ENCODE data around the gene DPYSL3. TPM values are rescaled to one million over a fixed set of nuclear protein-coding genes. Genes with fewer than 3 reads are reported as not detected.
"Not testable (repeated sequence)": the region's sequence is repeated elsewhere in the genome, so short reads cannot be mapped to it uniquely, and the experiment has no call there.

DPYSL3 gene
- total RNA-seq, 1 donor from 2014 or later = 414 TPM

- H3K27me3 ChIP-seq = no peaks in the 10 kb centered on the region
- DNase-seq (ENCODE audit: low spot score) = no peak
- no peaks in the 10 kb centered on the region for H4K20me1 ChIP-seq (ENCODE audit: low read depth)
- no peaks in the 10 kb centered on the region for H3K36me3 ChIP-seq
- peaks cover 25% of the 10 kb centered on the region for H3F3A ChIP-seq (ENCODE audit: low read depth)
- H3K4me3 ChIP-seq = no peak overlapping the region
- peaks cover 5% of the 10 kb centered on the region for H3K27me3 Mint-ChIP-seq (ENCODE audit: insufficient read depth, low read depth)
- H3K4me3 Mint-ChIP-seq = no peak overlapping the region
- no peak for TF ChIP-seq EZH2 (IDR thresholded peaks at IDR 0.05)
- TF ChIP-seq EZH2phosphoT487 (IDR thresholded peaks at IDR 0.05) = no peak
- TF ChIP-seq CTCF (IDR thresholded peaks at IDR 0.05) = no peak
- peaks cover 3% of the 10 kb centered on the region for H3K9me3 Mint-ChIP-seq
- no peak overlapping the region for H2AFZ ChIP-seq (replicated peaks)
- no peak overlapping the region for H3K4me2 ChIP-seq
- peaks cover 39% of the 10 kb centered on the region for H3K4me1 ChIP-seq
- peaks cover 32% of the 10 kb centered on the region for H3K79me2 ChIP-seq (ENCODE audit: low read depth)
- no peaks in the 10 kb centered on the region for H3K9me3 ChIP-seq (ENCODE audit: low read depth)
- H3K27ac ChIP-seq = no peak overlapping the region
- H3K4me1 Mint-ChIP-seq = peaks cover 38% of the 10 kb centered on the region
- peaks cover 3% of the 10 kb centered on the region for H3K36me3 Mint-ChIP-seq
- H3K9ac ChIP-seq = no peak overlapping the region
- no peak overlapping the region for H3K27ac Mint-ChIP-seq
These were observed 45.3 kb upstream of the DPYSL3 start for GRCh38 chr5:147555176-147555575.

- Histone ChIP-seq H3K36me3 (no peaks in the 10 kb centered on the region), H3K9ac (no peak overlapping the region), H3K9me3 (ENCODE audit: low read depth) (no peaks in the 10 kb centered on the region), H3K4me2 (peak overlapping the region; percentile 9), H3K27me3 (no peaks in the 10 kb centered on the region), H4K20me1 (ENCODE audit: low read depth) (no peaks in the 10 kb centered on the region), H3K4me3 (no peak overlapping the region), H2AFZ (replicated peaks) (peak overlapping the region; percentile 45), H3K27ac (no peak overlapping the region), H3K4me1 (peaks cover 30% of the 10 kb centered on the region), H3F3A (ENCODE audit: low read depth) (peaks cover 16% of the 10 kb centered on the region), H3K79me2 (ENCODE audit: low read depth) (peaks cover 23% of the 10 kb centered on the region)
- H3K4me3 Mint-ChIP-seq = no peak overlapping the region
- H3K27me3 Mint-ChIP-seq (ENCODE audit: insufficient read depth, low read depth) = peaks cover 5% of the 10 kb centered on the region
- TF ChIP-seq EZH2 (IDR thresholded peaks at IDR 0.05) (no peak), CTCF (IDR thresholded peaks at IDR 0.05) (no peak)
- peaks cover 6% of the 10 kb centered on the region for H3K9me3 Mint-ChIP-seq
- H3K4me1 Mint-ChIP-seq = peaks cover 32% of the 10 kb centered on the region
- peaks cover 3% of the 10 kb centered on the region for H3K36me3 Mint-ChIP-seq
- H3K27ac Mint-ChIP-seq = peak overlapping the region; percentile 92
- DNase-seq (ENCODE audit: low spot score) = no peak
These were observed 44.5 kb upstream of the DPYSL3 start for GRCh38 chr5:147554261-147554817.

GRCh38 chr5:147553817-147554216 is 43.9 kb upstream of the DPYSL3 start:
- Mint-ChIP-seq H3K27ac (peak overlapping the region; percentile 92), H3K4me1 (peaks cover 28% of the 10 kb centered on the region)
- not testable (repeated sequence) for DNase-seq (ENCODE audit: low spot score); H3K9me3 ChIP-seq (ENCODE audit: low read depth); H3K9me3 Mint-ChIP-seq; H3K36me3 ChIP-seq; H3K4me3 Mint-ChIP-seq; H3K27ac ChIP-seq; H4K20me1 ChIP-seq (ENCODE audit: low read depth); H3K27me3 Mint-ChIP-seq (ENCODE audit: insufficient read depth, low read depth); H3K27me3 ChIP-seq; H3K4me3 ChIP-seq; H3K36me3 Mint-ChIP-seq; H3K4me2 ChIP-seq; H3K9ac ChIP-seq
- Histone ChIP-seq H3K4me1 (peaks cover 25% of the 10 kb centered on the region), H2AFZ (replicated peaks) (peak overlapping the region; percentile 45), H3F3A (ENCODE audit: low read depth) (peaks cover 11% of the 10 kb centered on the region), H3K79me2 (ENCODE audit: low read depth) (peaks cover 18% of the 10 kb centered on the region)

- Histone ChIP-seq H3K4me3 (no peak overlapping the region), H2AFZ (replicated peaks) (no peak overlapping the region), H3K4me1 (peaks cover 16% of the 10 kb centered on the region), H3F3A (ENCODE audit: low read depth) (peaks cover 2% of the 10 kb centered on the region), H4K20me1 (ENCODE audit: low read depth) (no peaks in the 10 kb centered on the region), H3K27me3 (no peaks in the 10 kb centered on the region), H3K36me3 (no peaks in the 10 kb centered on the region), H3K9ac (no peak overlapping the region), H3K27ac (no peak overlapping the region), H3K4me2 (no peak overlapping the region), H3K9me3 (ENCODE audit: low read depth) (no peaks in the 10 kb centered on the region), H3K79me2 (ENCODE audit: low read depth) (peaks cover 9% of the 10 kb centered on the region)
- H3K27me3 Mint-ChIP-seq (ENCODE audit: insufficient read depth, low read depth) = peaks cover 2% of the 10 kb centered on the region
- no peak overlapping the region for H3K27ac Mint-ChIP-seq
- no peak for DNase-seq (ENCODE audit: low spot score)
- peaks cover 3% of the 10 kb centered on the region for H3K36me3 Mint-ChIP-seq
- H3K4me1 Mint-ChIP-seq = peaks cover 21% of the 10 kb centered on the region
- peaks cover 9% of the 10 kb centered on the region for H3K9me3 Mint-ChIP-seq
- H3K4me3 Mint-ChIP-seq = no peak overlapping the region
- no peak for TF ChIP-seq EZH2 (IDR thresholded peaks at IDR 0.05)
- TF ChIP-seq CTCF (IDR thresholded peaks at IDR 0.05) = no peak
- TF ChIP-seq EZH2phosphoT487 (IDR thresholded peaks at IDR 0.05) = no peak
These were observed 43.0 kb upstream of the DPYSL3 start for GRCh38 chr5:147552897-147553296.

Data from neural progenitor cell (in vitro differentiated cells).